Neural cell (in vitro differentiated cells): ENCODE results near the gene CSF1. TPM values are rescaled to one million over a fixed set of nuclear protein-coding genes. Genes with fewer than 3 reads are reported as not detected.

Source experiments
- H2AFZ ChIP-seq: fragments of 200-600, 300-800 bp; sonication (generic), shearing (Covaris generic); 2 replicates; pipeline ENCODE4 v1.6.0; 2014; ENCODE audit warnings: low read depth, mild to moderate bottlenecking, antibody characterized with exemption, low read length, moderate library complexity
- H3F3A ChIP-seq: fragments of 200-600 bp; shearing (Covaris generic); 2 replicates; pipeline ENCODE4 v1.6.1; 2016; ENCODE audit warnings: mild to moderate bottlenecking, moderate library complexity, mixed read lengths, antibody characterized with exemption, low read length; ENCODE audit not compliant: insufficient read depth, poor library complexity, severe bottlenecking
- H3K27ac ChIP-seq: fragments of 200-600, 300-800 bp; sonication (generic), shearing (Covaris generic); 2 replicates; pipeline ENCODE4 v1.5.1; 2014; ENCODE audit warnings: mild to moderate bottlenecking, low read length, moderate library complexity
- H3K27me3 ChIP-seq: fragments of 300-800, 200-600 bp; sonication (generic), shearing (Covaris generic); 2 replicates; pipeline ENCODE4 v1.6.0; 2014; ENCODE audit warnings: mild to moderate bottlenecking, low read depth, low read length, moderate library complexity; ENCODE audit not compliant: insufficient read depth
- H3K36me3 ChIP-seq: fragments of 300-800, 200-600 bp; sonication (generic), shearing (Covaris generic); 2 replicates; pipeline ENCODE4 v1.5.1; 2014; ENCODE audit warnings: mild to moderate bottlenecking, antibody characterized with exemption, low read length, moderate library complexity; ENCODE audit not compliant: insufficient read depth
- H3K4me2 ChIP-seq: fragments of 300-800, 200-600 bp; sonication (generic), shearing (Covaris generic); 2 replicates; pipeline ENCODE4 v1.6.0; 2014; ENCODE audit warnings: mild to moderate bottlenecking, low read length
- H3K4me3 ChIP-seq: fragments of 300-800, 200-600 bp; sonication (generic), shearing (Covaris generic); 2 replicates; pipeline ENCODE4 v1.5.1; 2014; ENCODE audit warnings: mild to moderate bottlenecking, low read length, moderate library complexity
- H3K79me2 ChIP-seq: fragments of 200-600 bp; shearing (Covaris generic); replicated peaks from 2 replicates; pipeline ENCODE4 v1.6.0; 2014; ENCODE audit warnings: mild to moderate bottlenecking, low read length, moderate library complexity; ENCODE audit not compliant: insufficient read depth
- H3K9ac ChIP-seq: fragments of 300-800, 200-600 bp; sonication (generic), shearing (Covaris generic); 2 replicates; pipeline ENCODE4 v1.6.1; 2016; ENCODE audit warnings: mild to moderate bottlenecking, low read length, mixed read lengths
- H3K9me2 ChIP-seq: fragments of 200-600 bp; shearing (Covaris generic); 2 replicates; pipeline ENCODE4 v1.6.1; 2016; ENCODE audit warnings: mild to moderate bottlenecking, low read length, mixed read lengths; ENCODE audit not compliant: insufficient read depth
- H3K9me3 ChIP-seq: fragments of 200-600, 300-800 bp; sonication (generic), shearing (Covaris generic); 2 replicates; pipeline ENCODE4 v1.6.1; 2016; ENCODE audit warnings: mild to moderate bottlenecking, mixed run types, low read length, moderate library complexity, mixed read lengths
- H4K20me1 ChIP-seq: fragments of 200-600 bp; shearing (Covaris generic); 2 replicates; pipeline ENCODE4 v1.6.1; 2016; ENCODE audit warnings: mild to moderate bottlenecking, mixed run types; ENCODE audit not compliant: insufficient read depth
- EP300 ChIP-seq: fragments of 450-650 bp; conservative IDR thresholded peaks from 2 replicates; pipeline ENCODE4 v1.6.1; 2014; ENCODE audit warnings: antibody characterized with exemption, mild to moderate bottlenecking, moderate library complexity; ENCODE audit not compliant: poor library complexity, severe bottlenecking
- EZH2 ChIP-seq: fragments of 200-600, 300-800 bp; shearing (Covaris generic), sonication (generic); IDR thresholded peaks from 2 replicates; pipeline ENCODE4 v1.6.1; 2014; ENCODE audit warnings: antibody characterized with exemption, low read length, borderline replicate concordance, mild to moderate bottlenecking; ENCODE audit not compliant: insufficient read depth, poor library complexity, severe bottlenecking
- MXI1 ChIP-seq: fragments of 450-650 bp; conservative IDR thresholded peaks from 2 replicates; pipeline ENCODE4 v1.6.1; 2014; ENCODE audit warnings: antibody characterized with exemption, mild to moderate bottlenecking; ENCODE audit not compliant: poor library complexity, severe bottlenecking
- POLR2AphosphoS5 ChIP-seq: IDR thresholded peaks from 2 replicates; pipeline ENCODE4 v1.6.1; 2012
- RAD21 ChIP-seq: fragments of 450-650 bp; conservative IDR thresholded peaks from 2 replicates; pipeline ENCODE4 v1.6.1; 2014; ENCODE audit warnings: antibody characterized with exemption, mild to moderate bottlenecking, moderate library complexity
- SMC3 ChIP-seq: fragments of 450-650 bp; conservative IDR thresholded peaks from 2 replicates; pipeline ENCODE4 v1.6.1; 2014; ENCODE audit warnings: antibody characterized with exemption, mild to moderate bottlenecking, moderate library complexity; ENCODE audit not compliant: poor library complexity
- TAF1 ChIP-seq: IDR thresholded peaks from 2 replicates; pipeline ENCODE4 v1.6.1; 2012; ENCODE audit warnings: low read depth
- polyA plus RNA-seq: library from polyadenylated mRNA; depleted of rRNA; stranded (reverse); fragments of >200 nt; gene quantifications from 2 replicates; pipeline ENCODE4 v1.2.3, GENCODE V29; 2014
- TF ChIP-seq, protein P1 (sequence below): fragments of 450-650 bp; IDR thresholded peaks from 2 replicates; pipeline ENCODE4 v1.5.1; 2014; ENCODE audit warnings: antibody characterized with exemption, mild to moderate bottlenecking, moderate library complexity; ENCODE audit not compliant: poor library complexity, severe bottlenecking
- TF ChIP-seq, protein P2 (sequence below): IDR thresholded peaks from 2 replicates; pipeline ENCODE4 v1.6.1; 2012; ENCODE audit warnings: borderline replicate concordance

Gene CSF1
- polyA plus RNA-seq, 1 donor from 2014 or later: 0.30 TPM

DNA sequence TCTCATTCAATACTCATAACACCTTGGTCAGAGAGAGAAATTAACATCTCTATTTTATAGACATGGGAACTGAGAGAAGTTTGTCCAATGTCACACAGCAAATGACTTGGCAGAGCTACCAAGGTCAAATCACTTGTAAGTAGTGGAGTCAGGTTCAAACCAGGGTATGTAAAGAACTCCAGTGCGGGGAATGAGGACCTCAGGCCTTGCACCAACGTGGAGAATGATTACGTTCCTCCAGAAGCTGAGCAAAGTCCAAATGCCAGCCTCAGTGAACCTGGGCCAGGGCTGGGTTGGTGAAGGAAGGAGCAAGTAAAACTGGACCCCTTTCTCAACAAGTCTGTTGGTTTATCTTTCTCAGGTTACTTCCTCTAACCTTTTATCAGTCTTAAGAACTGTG lies 1.8 kb upstream of the CSF1 start:
- Histone ChIP-seq H3K9me2 (no peaks in the 10 kb centered on the region), H3K4me3 (no peak overlapping the region), H2AFZ (no peak overlapping the region), H3K4me2 (no peak overlapping the region), H3K9ac (no peak overlapping the region), H3K79me2 (no peaks in the 10 kb centered on the region), H3K27ac (no peak overlapping the region), H3K36me3 (no peaks in the 10 kb centered on the region), H3F3A (no peaks in the 10 kb centered on the region), H3K9me3 (no peaks in the 10 kb centered on the region), H4K20me1 (no peaks in the 10 kb centered on the region), H3K27me3 (peaks cover 31% of the 10 kb centered on the region)
- TF ChIP-seq MXI1 (no peak), RAD21 (no peak), EP300 (no peak), POLR2AphosphoS5 (no peak), EZH2 (no peak), SMC3 (no peak), TAF1 (no peak)
- TF ChIP-seq, protein P1, sequence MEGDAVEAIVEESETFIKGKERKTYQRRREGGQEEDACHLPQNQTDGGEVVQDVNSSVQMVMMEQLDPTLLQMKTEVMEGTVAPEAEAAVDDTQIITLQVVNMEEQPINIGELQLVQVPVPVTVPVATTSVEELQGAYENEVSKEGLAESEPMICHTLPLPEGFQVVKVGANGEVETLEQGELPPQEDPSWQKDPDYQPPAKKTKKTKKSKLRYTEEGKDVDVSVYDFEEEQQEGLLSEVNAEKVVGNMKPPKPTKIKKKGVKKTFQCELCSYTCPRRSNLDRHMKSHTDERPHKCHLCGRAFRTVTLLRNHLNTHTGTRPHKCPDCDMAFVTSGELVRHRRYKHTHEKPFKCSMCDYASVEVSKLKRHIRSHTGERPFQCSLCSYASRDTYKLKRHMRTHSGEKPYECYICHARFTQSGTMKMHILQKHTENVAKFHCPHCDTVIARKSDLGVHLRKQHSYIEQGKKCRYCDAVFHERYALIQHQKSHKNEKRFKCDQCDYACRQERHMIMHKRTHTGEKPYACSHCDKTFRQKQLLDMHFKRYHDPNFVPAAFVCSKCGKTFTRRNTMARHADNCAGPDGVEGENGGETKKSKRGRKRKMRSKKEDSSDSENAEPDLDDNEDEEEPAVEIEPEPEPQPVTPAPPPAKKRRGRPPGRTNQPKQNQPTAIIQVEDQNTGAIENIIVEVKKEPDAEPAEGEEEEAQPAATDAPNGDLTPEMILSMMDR: no peak
- TF ChIP-seq, protein P2, sequence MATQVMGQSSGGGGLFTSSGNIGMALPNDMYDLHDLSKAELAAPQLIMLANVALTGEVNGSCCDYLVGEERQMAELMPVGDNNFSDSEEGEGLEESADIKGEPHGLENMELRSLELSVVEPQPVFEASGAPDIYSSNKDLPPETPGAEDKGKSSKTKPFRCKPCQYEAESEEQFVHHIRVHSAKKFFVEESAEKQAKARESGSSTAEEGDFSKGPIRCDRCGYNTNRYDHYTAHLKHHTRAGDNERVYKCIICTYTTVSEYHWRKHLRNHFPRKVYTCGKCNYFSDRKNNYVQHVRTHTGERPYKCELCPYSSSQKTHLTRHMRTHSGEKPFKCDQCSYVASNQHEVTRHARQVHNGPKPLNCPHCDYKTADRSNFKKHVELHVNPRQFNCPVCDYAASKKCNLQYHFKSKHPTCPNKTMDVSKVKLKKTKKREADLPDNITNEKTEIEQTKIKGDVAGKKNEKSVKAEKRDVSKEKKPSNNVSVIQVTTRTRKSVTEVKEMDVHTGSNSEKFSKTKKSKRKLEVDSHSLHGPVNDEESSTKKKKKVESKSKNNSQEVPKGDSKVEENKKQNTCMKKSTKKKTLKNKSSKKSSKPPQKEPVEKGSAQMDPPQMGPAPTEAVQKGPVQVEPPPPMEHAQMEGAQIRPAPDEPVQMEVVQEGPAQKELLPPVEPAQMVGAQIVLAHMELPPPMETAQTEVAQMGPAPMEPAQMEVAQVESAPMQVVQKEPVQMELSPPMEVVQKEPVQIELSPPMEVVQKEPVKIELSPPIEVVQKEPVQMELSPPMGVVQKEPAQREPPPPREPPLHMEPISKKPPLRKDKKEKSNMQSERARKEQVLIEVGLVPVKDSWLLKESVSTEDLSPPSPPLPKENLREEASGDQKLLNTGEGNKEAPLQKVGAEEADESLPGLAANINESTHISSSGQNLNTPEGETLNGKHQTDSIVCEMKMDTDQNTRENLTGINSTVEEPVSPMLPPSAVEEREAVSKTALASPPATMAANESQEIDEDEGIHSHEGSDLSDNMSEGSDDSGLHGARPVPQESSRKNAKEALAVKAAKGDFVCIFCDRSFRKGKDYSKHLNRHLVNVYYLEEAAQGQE: no peak

DNA sequence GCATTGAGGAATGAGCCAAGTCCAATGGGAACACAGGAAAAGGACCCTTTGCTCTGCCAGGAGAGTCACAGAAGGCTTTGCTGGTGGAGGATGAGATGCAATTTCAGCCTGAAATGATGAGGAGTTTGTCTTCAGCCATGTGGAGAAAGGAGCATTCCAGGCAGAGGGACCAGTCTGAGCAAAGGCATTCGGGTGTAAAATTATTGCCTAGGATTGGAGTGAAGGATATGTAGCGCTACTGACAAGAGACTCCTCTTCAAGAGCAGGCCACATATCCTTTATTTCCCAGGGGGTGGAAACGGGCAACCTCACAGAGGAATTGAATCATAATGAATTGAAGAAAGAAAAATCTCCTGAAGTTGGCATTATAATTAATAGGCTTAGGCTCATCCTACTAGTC lies 1.1 kb upstream of the CSF1 start:
- Histone ChIP-seq H3K27ac (no peak overlapping the region), H3K4me2 (no peak overlapping the region), H3K9me3 (no peaks in the 10 kb centered on the region), H3K9me2 (no peaks in the 10 kb centered on the region), H3K36me3 (no peaks in the 10 kb centered on the region), H3F3A (no peaks in the 10 kb centered on the region), H4K20me1 (no peaks in the 10 kb centered on the region), H3K4me3 (no peak overlapping the region), H2AFZ (no peak overlapping the region), H3K79me2 (no peaks in the 10 kb centered on the region), H3K9ac (no peak overlapping the region), H3K27me3 (peaks cover 31% of the 10 kb centered on the region)
- TF ChIP-seq, protein P1: no peak
- no peak for TF ChIP-seq SMC3
- TF ChIP-seq EZH2: no peak
- TF ChIP-seq RAD21: no peak
- TF ChIP-seq TAF1: no peak
- no peak for TF ChIP-seq POLR2AphosphoS5
- no peak for TF ChIP-seq EP300
- TF ChIP-seq, protein P2: no peak
- TF ChIP-seq MXI1: no peak
